ENCODE data around the gene UST.

DNA sequence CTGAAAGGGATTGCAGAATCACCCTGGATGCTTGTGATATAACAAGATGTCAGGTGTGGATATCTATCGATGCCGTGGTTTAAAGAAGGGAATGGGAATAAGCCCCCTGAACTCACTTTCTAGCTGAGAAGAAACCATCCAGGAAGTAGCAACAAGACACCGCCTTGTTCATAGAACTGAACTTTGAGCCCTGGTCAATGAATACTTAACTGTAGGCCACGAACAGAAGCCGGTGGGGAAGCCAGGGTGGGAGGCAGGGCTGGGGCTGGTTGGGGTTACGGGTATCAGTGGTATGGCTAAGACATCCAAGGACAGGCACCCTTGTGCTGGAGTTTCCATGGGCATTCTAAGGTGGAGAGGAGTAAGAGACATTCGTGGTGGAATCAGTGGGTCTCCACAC is 61.0 kb downstream of the UST start:
- TF ChIP-seq, protein P1, sequence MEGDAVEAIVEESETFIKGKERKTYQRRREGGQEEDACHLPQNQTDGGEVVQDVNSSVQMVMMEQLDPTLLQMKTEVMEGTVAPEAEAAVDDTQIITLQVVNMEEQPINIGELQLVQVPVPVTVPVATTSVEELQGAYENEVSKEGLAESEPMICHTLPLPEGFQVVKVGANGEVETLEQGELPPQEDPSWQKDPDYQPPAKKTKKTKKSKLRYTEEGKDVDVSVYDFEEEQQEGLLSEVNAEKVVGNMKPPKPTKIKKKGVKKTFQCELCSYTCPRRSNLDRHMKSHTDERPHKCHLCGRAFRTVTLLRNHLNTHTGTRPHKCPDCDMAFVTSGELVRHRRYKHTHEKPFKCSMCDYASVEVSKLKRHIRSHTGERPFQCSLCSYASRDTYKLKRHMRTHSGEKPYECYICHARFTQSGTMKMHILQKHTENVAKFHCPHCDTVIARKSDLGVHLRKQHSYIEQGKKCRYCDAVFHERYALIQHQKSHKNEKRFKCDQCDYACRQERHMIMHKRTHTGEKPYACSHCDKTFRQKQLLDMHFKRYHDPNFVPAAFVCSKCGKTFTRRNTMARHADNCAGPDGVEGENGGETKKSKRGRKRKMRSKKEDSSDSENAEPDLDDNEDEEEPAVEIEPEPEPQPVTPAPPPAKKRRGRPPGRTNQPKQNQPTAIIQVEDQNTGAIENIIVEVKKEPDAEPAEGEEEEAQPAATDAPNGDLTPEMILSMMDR (IDR thresholded peaks at IDR 0.05), result no peak
- TF ChIP-seq POLR2A (IDR thresholded peaks at IDR 0.05), result no peak

Data from right lobe of liver (tissue), 4 donors.